ENCODE measurements around the gene DLX5.

GRCh38 chr7:96998333-96998732 is 26.3 kb downstream of the DLX5 start:
- no peak for TF ChIP-seq POLR2A (IDR thresholded peaks at IDR 0.05)
- TF ChIP-seq CTCF (IDR thresholded peaks at IDR 0.05): no peak
- no peak for TF ChIP-seq EP300 (IDR thresholded peaks at IDR 0.05)
- no peak for TF ChIP-seq POLR2AphosphoS5 (IDR thresholded peaks at IDR 0.05)

Data from suprapubic skin (tissue), 4 donors.